Measurements from ENCODE around the gene KCNF1.

Gene KCNF1, protein sequence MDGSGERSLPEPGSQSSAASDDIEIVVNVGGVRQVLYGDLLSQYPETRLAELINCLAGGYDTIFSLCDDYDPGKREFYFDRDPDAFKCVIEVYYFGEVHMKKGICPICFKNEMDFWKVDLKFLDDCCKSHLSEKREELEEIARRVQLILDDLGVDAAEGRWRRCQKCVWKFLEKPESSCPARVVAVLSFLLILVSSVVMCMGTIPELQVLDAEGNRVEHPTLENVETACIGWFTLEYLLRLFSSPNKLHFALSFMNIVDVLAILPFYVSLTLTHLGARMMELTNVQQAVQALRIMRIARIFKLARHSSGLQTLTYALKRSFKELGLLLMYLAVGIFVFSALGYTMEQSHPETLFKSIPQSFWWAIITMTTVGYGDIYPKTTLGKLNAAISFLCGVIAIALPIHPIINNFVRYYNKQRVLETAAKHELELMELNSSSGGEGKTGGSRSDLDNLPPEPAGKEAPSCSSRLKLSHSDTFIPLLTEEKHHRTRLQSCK

GRCh38 chr2:10911291-10912075, at the start of gene KCNF1:
KCNF1 (plus strand) TSS chr2:10911934; CDS start chr2:10912427, 493 bp downstream.
- peak; percentile 57 for DNase-seq

DNA sequence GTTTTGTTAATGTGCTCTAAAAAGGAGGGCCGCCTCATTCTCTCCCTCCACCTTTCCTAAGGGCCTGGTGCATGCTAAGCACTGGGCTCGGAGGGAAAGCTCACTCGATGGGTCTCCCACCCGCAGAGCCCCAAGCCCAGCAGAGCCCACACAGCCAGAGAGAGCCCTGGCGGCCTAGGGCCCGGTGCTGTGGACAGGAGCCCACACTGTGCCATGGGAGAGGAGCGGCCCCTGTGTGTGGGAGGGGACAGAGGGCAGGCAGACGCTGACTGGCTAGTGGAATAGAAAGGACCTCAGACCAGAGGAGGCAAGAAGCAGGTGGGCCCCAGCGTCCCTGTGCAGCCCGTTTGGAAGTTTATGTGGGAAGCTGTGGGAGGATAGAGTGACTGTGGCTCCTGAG, 49.4 kb upstream of the KCNF1 start:
- no peak for DNase-seq

- no peak for DNase-seq
Observed at GRCh38 chr2:10863047-10863446, 48.7 kb upstream of the KCNF1 start.

GRCh38 chr2:10863837-10864236, 47.9 kb upstream of the KCNF1 start:
- no peak for DNase-seq

- DNase-seq: no peak
Observed at GRCh38 chr2:10864251-10864650, 47.5 kb upstream of the KCNF1 start.

DNA sequence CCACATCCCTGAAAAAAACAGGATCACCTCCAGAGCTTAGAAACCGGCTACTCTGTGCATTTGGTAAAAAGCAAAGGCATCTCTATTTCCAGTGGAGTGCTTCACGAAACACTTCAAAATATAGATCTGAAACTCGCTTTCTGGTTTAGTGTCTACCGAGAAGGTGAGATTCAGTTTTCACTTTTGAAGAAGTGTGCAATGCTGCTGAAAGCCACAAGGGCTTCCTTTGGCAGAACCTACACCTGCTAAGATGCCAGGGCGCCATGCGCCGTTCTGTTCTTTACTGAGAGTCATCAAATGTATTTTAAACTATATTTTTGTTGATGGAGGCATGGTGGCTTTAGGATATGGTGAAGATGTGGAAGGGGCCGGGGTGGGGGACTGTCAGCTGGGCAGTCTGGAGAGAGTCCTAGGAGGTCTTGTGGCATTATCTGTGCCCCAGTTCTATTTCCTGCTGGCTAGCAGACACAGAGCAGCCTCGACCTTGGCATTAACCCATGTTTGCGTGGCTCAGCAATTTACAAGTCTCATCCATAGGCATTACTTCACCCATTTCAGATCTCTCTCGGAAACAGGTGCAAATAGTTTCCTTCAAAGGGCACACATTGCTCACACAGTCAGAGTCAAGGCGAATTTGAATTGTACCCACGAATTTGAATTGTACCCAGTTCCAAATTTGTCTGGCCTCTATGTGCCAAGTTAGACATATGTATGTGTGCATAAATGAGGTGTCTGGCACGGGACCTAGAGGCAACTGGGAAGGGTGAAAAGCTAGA, 46.7 kb upstream of the KCNF1 start:
- DNase-seq: no peak

DNA sequence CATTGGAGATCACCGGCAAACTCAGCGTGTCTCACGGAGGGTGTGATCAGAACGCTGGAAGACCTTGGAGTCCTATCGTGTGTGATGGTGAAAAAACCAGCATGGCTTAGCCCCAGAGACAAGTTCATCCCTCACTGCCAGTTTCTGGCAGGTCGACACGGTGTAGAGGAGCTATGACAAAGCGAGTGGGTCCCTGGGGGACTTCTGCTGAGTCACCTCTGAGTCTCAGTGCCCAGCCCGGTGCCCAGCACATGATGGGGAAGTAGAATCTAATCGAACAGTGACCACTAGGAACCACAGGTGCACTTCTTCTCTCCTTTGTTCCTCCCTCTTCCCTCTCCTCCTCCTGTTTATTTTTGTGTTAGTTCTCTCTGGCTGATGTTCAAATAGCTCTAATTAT, 45.9 kb upstream of the KCNF1 start:
- DNase-seq: no peak

DNA sequence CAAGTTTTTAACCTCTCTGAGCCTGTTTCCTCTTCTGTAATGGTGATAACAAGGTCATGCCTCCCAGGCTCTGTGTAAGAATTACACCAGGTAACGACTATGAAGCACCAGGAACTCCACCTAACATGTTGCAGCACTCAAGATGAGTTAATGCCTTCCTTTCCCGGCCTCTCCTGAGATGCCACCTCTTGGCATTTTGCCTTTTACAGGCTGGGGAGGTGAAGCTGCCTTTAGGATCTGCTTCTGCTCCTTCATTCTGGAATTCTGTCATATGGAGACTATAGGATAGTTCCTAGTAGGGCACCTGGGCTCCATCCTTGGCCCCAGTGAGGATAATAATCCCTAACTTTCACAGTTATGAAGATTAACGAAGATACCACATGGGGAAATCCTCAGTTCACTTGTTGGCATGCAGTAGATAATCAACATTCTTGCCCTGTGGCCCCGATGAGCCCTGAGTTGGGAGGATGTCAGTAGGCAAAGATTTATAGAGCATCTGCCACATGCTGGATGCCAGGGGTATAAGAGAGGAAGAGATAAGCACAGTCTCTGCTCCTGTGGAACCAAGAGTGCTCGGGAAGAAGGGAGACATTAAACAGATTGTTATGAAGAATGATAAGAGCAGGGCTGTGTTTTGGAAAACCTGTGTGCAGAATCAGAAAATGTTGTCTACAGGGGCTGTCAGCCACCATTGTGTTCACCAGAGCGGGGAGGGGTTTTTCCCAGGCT, 43.9 kb upstream of the KCNF1 start:
- no peak for DNase-seq

DNA sequence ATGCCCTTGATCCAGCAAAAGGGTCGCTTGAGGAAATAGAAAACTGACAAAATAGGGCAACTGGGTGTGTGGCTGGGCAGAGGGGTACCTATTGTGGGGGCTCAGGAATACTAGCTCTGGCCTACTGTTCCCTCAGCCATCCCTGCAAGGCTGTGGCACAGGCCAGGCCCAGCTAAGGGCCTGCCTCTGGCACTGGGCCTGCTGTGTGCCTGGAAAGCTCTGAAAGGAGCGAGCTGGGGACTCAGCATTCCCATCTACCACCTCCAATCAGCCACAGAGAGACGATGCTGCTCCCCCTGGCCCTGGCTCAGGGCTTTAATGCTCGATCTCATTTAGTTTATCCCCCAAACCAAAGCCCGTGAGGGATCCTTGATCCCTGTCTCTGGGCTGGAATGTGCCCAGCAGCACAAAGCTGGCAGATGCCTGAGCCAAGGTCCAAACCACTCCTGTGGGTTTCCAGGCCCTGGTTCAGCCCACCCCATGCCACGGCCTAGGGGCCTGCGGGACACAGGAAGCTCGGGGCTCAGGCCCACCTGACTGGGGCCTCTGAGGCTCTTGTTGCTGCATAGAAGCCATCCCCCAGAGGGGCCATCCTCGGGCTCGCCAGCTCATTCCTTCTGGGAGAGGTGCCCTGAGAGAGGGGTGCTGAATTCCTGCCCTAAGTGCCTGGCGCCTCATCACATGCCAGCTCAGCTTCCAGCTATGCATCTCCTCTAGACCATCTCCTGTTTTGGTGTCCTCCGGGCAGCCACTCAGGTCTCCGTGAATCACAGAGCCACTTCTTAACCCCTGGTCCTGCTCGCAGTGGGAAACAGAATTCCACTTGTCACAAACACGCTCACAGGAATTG, 43.0 kb upstream of the KCNF1 start:
- peak; percentile 42 for DNase-seq

DNA sequence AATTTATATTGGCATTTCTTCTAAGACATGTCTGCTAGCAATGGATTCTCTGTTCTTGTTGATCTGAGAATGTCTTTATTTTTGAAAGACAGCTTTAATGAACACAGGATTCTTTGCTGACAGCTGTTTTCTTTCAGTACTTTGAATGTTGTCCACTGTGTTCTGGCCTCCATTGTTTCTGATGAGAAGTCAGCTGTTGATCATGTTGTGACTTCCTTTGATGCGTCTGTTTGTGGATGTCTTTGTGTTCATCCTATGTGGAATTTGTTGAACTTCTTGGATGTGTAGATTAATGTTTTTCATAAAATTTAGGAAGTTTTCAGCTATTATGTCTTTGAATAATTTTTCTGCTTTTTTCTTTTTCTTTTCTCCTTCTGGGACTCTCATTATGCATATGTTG, 39.8 kb upstream of the KCNF1 start:
- no peak for DNase-seq

- DNase-seq: no peak
Observed at GRCh38 chr2:10873171-10873570, 38.6 kb upstream of the KCNF1 start.

DNA sequence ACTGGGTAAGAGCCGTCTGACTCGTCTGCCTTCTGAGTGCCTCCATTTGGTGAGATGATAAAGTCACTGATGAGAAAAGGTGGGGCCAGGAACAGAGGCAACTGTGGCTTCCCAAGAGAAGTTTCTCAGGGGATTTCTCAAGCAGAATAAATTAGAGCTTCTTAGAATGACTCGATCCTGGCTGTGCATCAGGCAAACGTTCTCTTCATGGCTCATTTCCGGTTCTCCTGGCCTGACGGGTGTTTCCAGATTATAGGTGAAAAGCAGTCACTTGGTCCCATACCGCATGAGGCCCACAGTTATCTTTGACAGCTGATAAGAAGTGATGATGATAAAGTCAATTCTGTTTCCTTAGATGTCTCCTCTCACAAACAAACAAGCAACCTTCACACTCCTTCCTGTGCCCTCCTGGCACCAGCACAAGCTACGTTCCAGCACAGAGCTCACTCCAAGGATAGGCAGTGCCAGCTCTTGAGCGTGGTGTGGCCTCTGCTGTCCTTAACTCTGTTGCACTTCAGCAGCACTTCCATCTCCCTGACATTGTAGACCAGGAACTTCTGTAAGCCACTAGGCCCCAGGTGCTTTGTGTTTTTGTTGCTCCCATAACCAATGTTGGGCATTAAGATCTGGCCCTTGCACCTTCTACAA, 37.8 kb upstream of the KCNF1 start:
- no peak for DNase-seq

DNA sequence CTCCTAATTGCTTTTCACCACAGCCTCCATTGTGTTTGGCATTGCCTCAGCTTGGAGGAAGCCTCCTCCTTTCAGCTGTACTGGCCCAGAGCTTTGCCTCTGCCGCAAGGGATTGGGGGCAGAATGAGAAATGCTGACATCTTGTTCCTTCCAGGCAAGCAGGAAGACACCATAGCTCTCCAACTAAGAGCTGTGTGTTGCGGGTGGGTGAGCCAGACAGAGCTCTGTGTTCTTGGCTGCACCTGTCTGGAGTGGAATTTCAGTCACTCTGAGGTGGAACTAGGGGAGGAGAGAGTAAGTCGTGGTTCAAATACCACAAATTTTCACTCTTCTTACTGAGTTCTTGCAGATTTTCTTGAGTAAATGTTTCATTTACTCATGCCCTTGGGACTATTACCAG, 36.6 kb upstream of the KCNF1 start:
- DNase-seq: no peak

DNA sequence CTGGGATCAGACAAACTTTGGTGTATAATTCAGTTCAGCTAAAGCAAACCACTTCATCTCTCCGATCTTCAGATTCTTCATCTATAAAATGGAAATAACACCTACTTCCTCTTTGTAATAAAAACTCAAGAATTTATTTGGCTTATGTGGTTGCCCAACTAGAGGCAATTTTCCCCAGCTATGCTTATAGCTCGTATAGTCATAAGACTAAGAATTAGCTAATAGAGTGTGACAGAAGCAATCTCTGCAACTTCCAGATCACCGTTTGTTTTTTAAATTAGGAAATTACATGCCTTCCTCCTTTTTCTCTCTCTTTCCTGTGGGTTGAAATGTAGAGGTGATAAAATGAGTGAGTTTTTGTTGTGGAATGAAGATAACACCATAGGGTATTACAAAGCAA, 35.3 kb upstream of the KCNF1 start:
- no peak for DNase-seq

- no peak for DNase-seq
Observed at GRCh38 chr2:10876963-10877362, 34.8 kb upstream of the KCNF1 start.

DNA sequence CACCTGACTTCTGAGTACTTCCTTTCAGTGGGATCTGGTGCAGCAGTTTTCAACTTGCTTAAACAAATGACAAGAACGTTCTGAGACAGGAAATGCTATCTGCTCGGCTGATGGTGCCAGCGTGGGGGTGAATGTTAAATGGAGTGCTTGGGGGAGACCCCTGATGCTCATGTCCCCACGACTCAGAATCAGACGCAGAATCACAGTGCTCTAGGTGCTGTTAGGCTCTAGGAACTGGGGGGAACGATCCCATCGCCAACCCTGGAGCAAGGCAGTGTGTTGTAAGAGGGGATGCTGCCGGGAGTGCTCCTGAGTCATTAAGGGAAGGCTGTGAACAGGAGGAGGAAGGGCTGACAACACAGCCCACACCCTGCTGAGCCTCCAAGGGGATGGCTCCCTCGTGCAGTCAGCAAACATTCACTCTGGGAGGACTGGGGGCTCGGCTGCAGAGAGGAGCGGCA, 34.1 kb upstream of the KCNF1 start:
- no peak for DNase-seq

DNA sequence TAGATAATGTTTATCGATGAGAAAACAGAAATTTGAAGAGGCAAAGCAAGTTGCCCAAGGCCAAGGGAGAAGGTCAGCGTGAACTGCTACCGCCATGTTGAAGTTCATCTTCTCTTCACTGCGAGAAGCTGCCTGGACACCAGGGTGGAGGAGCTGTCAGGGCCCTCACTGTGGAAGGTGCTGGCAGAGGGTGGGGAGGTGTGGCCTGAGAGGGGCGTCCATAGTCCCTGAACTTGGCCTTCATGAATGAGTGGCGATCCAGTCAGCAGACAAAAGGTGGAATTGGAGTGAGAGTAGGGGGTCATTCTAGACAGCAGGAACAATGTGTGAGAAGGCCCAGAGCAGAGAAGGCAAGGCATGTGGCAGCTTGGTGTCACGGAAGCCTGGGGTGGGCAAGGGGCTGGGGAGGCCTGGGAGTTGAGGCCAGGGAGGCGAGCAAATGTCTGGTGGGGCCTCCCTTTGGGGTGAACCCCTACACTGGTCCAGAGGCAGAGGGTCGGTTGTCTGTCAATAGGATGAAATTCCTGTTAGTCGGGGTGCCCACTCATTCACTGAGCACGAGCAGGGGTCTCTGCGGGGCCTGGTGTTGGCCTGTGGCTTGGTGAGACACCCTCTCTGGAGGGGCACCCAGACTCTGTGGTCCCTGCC, 33.3 kb upstream of the KCNF1 start:
- DNase-seq: no peak

DNA sequence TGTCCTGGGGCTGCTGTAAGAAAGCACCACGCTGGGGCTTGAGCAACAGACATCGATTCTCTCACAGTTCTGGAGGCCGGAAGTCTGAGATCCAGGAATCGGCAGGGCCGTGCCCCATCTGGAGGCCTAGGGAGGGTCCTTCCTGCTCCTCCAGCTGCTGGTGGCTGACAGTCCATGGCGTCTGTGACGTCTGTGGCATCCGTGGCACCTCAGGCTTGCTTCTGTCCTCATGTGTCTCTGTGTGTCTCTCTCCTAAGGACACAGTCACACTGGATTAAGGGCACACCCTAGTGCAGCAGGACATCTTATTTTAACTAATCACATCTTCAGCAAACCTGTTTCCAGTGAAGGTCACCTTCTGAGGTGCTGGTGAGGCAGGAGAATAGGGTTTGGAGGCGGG, 32.6 kb upstream of the KCNF1 start:
- DNase-seq: no peak

GRCh38 chr2:10879624-10880585, 31.8 kb upstream of the KCNF1 start:
- DNase-seq: no peak

All from amniotic stem cell (primary cell).